GM21390 (cell line): ENCODE measurements around the gene INPP5E.

Experiments
- ATAC-seq: cut with Tn5 transposase; IDR thresholded peaks from one replicate; pipeline ENCODE4 v1.9.1; 2021; ENCODE audit not compliant: unreplicated experiment

Gene INPP5E

DNA sequence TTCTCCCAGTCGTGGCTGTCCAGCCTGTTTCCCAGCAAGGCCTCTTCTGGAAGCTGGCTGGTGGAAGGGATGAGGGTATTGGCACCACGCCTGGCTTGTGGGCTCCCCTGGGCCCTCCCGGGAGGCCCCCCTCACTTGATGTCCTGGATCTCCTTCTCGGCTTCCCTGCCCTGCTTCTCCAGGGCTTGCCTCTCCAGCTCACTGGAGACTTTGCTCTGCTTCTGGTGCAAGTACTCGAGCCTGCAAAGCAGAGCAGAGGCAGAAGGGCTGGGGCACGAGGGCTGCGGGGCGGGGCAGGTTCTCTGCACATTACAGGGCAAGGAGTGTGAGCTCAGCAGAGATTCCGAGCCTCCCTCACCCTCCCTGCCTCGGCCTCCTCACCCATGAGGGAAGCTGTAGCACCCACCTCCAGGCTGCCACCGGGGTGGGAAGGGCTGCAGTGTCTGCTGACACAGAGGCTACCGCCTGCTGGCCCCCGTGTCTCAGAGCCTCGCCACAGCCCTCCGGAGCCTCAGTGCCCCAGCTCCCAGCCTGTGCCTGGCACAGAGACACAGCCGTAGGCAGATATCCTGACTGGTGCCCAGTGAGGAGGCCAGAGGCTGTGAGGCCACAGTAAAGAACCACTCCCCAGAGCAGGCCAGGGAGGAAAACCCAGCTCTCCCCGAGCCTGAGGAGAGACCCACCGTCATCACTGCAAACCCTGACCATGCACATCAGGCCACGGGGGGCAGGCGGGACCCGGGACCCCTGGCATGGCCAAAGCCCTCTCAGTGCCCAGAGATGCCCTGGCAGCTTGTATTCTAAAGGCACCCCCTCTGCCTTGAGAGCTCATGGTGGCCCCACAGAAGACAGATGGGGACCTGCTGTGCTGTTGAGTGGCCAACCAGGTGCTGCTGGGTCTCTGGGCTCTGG, 46.9 kb downstream of the INPP5E start:
- ATAC-seq: no peak

GRCh38 chr9:136391737-136392537, 47.7 kb downstream of the INPP5E start:
- no peak for ATAC-seq

- no peak for ATAC-seq
These were observed 50.2 kb downstream of the INPP5E start for GRCh38 chr9:136389396-136389795.

DNA sequence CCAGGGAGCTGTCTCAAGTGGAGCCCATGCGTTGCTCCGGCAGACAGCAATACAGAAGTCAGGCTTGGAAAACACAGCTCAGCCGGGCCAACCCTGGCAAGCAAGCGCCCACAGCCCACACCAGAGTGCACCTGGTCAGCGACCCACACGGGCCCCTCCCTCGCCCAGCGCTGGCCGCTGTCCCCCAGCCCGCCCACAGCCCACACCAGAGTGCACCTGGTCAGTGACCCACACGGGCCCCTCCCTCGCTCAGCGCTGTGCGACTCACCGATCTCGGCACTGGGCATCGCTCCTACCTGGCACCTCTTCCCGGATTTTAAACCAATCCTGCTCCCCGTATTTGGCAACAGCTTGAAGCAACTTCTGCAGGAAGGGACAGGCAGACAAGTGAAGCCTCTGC, 52.4 kb downstream of the INPP5E start:
- ATAC-seq: no peak

DNA sequence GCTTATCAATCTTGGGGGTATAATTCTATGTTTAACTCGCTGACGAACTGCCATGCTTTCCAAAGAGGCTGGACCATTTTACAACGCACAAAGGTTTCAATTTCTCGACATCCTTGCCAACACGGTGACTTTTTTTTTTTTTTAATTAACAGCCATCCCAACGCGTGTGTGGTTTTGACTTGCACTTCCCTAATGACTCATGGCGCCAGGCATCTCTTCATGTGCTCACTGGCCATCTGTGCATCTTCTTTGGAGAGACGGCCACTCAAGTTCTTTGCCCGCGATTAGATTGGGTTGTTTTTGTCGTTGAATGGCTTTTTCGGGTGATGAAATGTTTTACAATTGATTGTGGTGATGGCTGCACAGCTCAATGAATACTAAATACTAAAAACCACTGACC, 53.6 kb downstream of the INPP5E start:
- ATAC-seq: no peak

DNA sequence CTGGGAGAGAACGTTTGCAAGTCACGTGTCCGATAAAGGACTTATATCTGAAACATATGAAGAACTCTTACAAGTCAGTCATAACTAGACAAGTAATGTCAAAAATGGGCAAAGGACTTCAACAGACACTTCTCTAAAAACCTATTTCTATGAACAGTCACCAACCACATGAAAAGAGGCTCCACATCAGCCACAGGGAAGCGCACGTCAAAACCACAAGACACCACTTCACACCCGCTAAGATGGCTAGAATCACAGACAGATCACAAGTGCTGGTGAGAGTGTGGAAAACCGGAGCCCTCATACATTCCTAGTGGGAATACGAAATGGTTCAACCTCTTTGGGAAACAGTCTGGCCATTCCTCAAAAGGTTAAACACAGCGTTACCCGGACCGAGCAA, 54.6 kb downstream of the INPP5E start:
- no peak for ATAC-seq

DNA sequence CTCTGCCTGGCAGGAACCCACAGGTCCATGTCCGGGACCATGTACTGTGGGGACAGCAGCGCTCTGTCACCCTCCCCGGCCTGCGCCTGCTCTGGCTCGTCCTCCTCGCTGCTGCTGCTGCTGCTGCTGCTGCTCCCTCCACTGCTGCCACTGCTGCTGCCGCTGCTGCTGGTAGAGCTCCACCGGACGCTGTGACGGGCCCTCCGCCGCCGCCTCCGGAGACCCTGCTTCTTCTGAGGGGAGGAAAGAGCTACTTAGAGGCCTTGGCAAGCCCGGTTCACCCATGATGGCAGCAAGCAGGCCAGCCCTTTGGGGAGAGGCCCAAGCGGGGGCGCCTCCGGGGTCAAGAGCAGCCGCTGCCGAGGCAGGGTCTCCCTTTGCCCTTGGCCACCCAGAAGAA, 56.2 kb downstream of the INPP5E start:
- no peak for ATAC-seq

GRCh38 chr9:136381966-136382513, 57.6 kb downstream of the INPP5E start:
- ATAC-seq: no peak

DNA sequence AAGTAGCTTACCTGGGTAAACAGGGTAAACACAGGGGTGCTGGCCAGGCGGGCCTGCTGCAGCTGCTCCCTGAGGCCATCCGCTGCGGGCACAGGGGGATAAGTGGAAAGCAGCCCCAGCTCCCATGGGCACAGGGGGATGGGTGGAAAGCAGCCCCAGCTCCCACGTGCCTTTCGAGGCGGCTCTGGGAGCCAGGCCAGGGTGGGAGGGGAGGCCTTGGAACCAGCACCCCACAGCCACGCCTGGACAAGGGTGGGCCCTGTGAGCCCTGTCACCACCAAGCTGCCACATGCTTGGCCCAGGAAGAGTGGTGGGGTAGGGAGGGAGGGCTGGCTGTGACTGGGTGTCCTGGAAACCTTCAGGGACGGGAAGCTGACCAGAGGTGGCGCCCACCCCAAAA, 58.3 kb downstream of the INPP5E start:
- no peak for ATAC-seq

DNA sequence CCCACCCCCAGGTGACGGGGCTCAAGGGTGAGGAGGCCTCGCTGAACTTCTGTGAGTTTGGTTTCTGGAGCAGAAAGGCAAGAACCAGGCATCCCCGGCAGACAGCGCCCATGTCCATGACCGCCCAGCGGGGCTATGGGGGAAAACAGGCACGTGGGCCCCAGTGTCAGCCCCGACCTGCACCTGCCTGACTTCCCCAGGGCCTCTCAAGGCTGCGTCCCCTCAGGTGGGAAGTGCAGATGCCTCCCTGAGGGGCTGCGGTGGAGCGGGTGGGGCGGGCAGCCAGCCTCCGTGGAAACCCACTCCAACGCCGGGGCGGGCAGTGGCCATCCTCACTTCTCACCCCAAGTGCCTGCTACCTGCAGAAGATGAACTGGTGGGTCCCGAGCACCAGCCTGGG, 59.3 kb downstream of the INPP5E start:
- no peak for ATAC-seq

DNA sequence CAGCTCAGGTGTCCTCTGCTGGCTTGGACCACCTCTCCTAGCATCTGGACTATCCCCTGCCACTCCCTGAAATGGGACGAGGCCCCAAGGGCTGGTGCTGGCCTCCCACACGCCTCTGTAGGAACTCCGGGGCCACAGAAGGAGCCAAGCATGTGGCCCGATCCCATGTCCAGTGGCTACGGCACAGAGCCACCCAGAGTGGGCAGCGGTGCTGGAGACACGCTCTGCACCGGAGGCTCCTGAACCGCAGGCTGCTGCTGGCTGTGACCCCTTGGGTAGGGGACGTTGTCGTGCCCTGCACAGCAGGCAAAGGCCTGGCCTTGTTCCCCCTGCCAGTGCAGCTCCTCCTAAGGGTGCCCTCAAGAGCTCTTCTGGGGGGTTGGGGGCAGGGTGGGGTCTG, 59.8 kb downstream of the INPP5E start:
- ATAC-seq: no peak

DNA sequence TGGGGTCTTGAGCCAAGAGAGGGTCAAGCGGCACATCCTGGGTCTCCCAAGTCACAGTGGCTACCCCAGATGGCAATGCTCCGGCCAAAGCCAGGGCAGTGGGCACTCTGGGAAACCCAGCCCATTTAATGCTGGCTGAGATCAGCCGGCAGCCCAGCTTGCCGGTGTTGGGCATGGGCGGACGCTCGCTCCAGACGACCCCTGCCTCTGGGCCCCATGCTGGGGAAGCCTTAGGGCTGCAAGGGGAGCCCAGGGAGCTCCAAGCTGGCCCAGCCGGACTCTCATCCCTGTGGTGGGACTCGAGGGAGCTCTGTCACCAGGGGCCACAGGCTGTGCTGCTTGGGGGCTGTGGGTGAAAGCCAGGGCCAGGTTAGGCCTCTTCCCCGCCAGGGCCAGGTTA, 60.2 kb downstream of the INPP5E start:
- no peak for ATAC-seq

DNA sequence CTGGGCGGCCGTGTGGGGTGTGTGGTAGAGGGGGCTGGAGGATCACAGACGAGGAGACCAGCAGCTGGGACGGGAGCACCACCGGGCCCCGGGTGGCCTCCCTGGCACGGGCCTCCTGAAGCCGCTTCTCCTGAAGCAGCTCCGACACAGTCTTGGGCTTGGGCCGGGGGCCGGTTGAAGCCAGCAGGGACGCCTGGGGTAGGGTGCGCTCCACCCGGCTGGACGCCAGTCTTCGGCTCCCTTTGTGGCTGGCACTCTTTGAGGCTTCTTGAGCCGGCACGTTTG, 60.7 kb downstream of the INPP5E start:
- ATAC-seq: no peak
